Measurements from ENCODE around the gene DCST2. TPM values are rescaled to one million over a fixed set of nuclear protein-coding genes. Genes with fewer than 3 reads are reported as not detected.

DCST2 gene
- total RNA-seq, 4 donors from 2014 or later = 3.8 to 11.5 (median 6.3) TPM

DNA sequence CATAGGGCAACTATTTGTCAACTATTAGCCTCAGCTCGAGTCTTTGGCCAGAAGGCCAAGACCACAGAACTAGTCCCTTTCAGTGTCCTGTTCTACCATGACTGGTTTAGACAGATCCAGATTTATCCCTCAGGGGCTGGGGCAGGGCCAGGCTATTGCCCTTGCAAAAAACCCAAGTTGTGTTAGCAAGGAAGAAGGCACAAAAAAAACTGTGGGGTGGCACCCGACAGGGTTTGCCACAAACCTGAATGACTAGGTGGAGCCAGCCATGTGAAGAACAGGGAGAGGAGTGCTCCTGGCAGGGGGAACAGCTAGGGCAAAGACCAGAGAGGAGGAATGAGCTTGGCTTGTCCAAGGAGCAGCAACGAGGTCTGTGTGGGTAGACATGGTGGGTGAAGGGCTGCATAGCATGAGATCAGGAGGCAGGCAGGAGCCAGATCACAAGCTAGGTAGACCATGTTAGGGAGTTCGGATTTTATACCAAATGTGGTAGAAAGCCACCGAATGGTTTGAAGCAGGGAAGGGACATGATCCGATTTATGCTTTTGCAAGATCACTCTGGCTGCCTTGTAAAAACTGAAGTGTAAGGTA, 4.4 kb upstream of the DCST2 start:
- DNase-seq (ENCODE audit: low spot score in 2 of 2) = no peak
- WGBS, 2 donors = 55 to 57% methylated on average over 6 of the region's 6 CpGs
- H3K4me3 ChIP-seq (ENCODE audit: low read depth, poor library complexity, severe bottlenecking) = no peak overlapping the region
- intact Hi-C loops (cut with DNase I; ENCODE audit: low total_unique reads) = no loop called here
- no peak for TF ChIP-seq POLR2A (IDR thresholded peaks at IDR 0.05)
- TF ChIP-seq, protein P1, sequence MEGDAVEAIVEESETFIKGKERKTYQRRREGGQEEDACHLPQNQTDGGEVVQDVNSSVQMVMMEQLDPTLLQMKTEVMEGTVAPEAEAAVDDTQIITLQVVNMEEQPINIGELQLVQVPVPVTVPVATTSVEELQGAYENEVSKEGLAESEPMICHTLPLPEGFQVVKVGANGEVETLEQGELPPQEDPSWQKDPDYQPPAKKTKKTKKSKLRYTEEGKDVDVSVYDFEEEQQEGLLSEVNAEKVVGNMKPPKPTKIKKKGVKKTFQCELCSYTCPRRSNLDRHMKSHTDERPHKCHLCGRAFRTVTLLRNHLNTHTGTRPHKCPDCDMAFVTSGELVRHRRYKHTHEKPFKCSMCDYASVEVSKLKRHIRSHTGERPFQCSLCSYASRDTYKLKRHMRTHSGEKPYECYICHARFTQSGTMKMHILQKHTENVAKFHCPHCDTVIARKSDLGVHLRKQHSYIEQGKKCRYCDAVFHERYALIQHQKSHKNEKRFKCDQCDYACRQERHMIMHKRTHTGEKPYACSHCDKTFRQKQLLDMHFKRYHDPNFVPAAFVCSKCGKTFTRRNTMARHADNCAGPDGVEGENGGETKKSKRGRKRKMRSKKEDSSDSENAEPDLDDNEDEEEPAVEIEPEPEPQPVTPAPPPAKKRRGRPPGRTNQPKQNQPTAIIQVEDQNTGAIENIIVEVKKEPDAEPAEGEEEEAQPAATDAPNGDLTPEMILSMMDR (IDR thresholded peaks at IDR 0.05) = no peak

DNA sequence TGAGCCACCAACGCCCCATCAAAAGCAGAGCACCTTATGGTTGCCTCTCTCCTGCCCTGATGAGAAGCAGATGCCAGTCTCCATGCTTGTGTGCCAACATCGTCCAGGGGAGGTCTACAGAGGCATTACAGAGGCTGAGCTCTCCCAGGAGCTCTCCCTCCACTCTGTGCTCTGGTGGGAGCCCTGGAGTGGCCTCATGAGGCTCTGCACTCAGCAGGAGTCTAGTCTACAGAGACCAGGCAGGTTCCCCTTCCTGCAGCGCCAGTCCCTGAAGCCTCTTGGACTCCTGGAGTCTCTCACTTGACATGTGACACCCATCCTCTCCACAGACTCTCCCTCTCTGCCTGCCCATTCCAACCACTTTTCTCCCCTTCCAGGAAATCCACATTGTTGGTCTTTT, 3.5 kb upstream of the DCST2 start:
- H3K4me3 ChIP-seq (ENCODE audit: low read depth, poor library complexity, severe bottlenecking) = no peak overlapping the region
- no peak for DNase-seq (ENCODE audit: low spot score in 2 of 2)
- TF ChIP-seq, protein P1 (IDR thresholded peaks at IDR 0.05) = no peak
- no peak for TF ChIP-seq POLR2A (IDR thresholded peaks at IDR 0.05)
- intact Hi-C loops (cut with DNase I; ENCODE audit: low total_unique reads) = no loop called here
- WGBS, 2 donors = 76 to 86% methylated on average over 3 of the region's 3 CpGs

DNA sequence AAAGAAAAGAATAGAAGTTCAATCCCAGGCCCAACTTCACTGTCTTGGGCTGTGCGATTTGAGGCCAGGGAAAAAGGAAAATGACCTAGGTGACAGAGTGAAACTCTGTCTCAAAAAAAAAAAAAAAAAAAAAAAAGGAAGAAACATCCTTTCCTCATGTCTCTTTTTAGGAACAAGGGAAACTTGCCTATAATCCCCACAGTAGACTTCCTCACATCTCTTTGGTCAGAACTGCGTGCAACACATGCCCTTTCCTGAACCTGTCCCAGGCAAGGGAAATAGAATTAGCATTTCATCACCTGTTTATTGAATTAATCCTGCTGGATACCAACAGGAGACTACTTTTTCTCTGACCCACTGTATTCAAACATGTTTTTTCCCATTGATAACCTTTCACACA, 2.4 kb upstream of the DCST2 start:
- intact Hi-C loops (cut with DNase I; ENCODE audit: low total_unique reads) = no loop called here
- TF ChIP-seq POLR2A (IDR thresholded peaks at IDR 0.05) = no peak
- TF ChIP-seq, protein P1 (IDR thresholded peaks at IDR 0.05) = no peak
- H3K4me3 ChIP-seq (ENCODE audit: low read depth, poor library complexity, severe bottlenecking) = no peak overlapping the region
- no peak for DNase-seq (ENCODE audit: low spot score in 2 of 2)
- 81 to 86% methylated on average over 2 of the region's 2 CpGs for WGBS, 2 donors

DNA sequence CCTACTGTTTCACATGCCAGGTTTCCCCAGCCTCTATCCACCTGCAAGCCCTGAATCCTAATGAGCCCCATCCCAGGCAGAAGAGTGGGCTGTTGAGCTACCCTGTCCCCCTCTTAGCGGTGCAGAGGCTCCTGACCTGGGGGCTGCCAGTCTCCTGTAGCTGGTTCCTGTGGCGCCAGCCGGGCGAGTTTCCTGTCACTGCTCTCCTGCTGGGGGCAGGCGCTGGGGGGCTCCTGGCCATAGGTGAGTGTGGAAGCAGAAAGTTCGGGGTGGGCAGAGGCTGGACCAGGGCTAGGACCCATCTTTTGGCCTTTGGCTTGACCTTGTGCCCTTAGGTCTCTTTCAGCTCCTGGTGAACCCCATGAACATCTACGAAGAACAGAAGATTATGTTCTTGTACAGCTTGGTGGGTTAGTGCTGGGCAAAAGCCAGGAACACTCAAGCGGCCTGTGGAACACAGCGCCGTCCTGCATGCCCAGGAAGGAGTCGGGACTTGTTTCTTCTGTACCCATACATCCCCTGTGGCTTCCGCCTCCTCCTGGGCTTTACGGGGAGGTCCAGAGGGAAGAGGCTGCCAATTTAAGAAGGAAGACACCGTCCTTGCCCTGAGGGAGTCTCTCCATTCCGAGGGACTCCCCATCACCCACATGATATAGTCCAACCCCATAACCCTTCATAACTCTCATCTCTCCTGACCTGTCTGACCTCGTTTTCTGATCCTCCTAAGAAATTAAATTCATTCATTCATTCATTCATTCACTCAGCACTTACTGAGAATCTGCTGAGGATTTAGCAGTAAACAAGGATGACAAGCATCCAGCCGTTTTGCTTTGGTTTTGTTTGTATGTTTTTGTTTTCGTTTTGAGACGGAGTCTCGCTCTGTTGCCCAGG, 982 bp upstream of the DCST2 start:
- TF ChIP-seq, protein P1 (IDR thresholded peaks at IDR 0.05) = no peak
- TF ChIP-seq POLR2A (IDR thresholded peaks at IDR 0.05) = no peak
- 64 to 66% methylated on average over 20 of the region's 20 CpGs for WGBS, 2 donors
- no peak overlapping the region for H3K4me3 ChIP-seq (ENCODE audit: low read depth, poor library complexity, severe bottlenecking)
- intact Hi-C loops (cut with DNase I; ENCODE audit: low total_unique reads) = no loop called here
- no peak for DNase-seq (ENCODE audit: low spot score in 2 of 2)

DNA sequence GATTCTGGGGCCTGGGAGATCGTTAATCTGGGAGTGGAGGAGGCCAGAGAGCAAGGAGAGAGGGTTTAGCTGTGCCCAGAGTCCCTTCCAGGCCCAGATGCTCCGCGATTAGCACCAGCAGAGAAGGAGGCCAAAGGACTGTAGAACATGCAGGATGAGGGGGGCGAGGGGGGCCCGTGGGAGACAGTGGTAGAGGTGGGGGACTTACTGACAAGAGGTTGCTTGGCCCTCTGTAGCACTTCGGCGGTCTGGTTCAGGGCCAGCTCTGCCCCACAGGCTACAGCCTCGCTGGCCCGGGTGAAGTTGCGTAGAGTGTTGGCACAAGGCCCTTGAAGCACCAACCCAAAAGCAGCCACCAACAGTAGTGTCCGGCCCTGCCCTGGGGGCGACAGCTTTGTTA, 695 bp downstream of the DCST2 start:
- DNase-seq (ENCODE audit: low spot score in 2 of 2) = no peak
- TF ChIP-seq, protein P1 (IDR thresholded peaks at IDR 0.05) = no peak
- intact Hi-C loops (cut with DNase I; ENCODE audit: low total_unique reads) = no loop called here
- no peak overlapping the region for H3K4me3 ChIP-seq (ENCODE audit: low read depth, poor library complexity, severe bottlenecking)
- 85% methylated on average over 12 of the region's 12 CpGs for WGBS, 2 donors

All from lower leg skin (tissue), 4 donors.